GM13976 (cell line): Measurements from ENCODE around the gene HCFC1.

Experiments
- DNase-seq: peaks from one replicate; pipeline ENCODE4 v3.0.0; 2012; ENCODE audit warnings: low spot score
- CTCF ChIP-seq: IDR thresholded peaks from 2 replicates; pipeline ENCODE4 v1.5.1; 2012; ENCODE audit warnings: borderline replicate concordance, mild to moderate bottlenecking; ENCODE audit not compliant: insufficient read depth; ENCODE audit errors: extremely low read depth, missing control alignments, control extremely low read depth
- in situ Hi-C: fragments of 300-500 bp; cut with MboI; formaldehyde crosslinking; loops from one replicate; pipeline ENCODE4 v1.12.0; 2022; ENCODE audit warnings: low sequenced_read_pairs, mixed read lengths, inconsistent platforms; ENCODE audit not compliant: unreplicated experiment

Gene HCFC1

GRCh38 chrX:153973127-153974002 is 1.7 kb upstream of the HCFC1 start:
- no peak for TF ChIP-seq CTCF
- DNase-seq, result no peak
- in situ Hi-C loops, result no loop called here

GRCh38 chrX:153972368-153973126 is 929 bp upstream of the HCFC1 start, which contains the start of gene TMEM187:
Gene TMEM187, plus strand, starts transcription at chrX:153972754. Its CDS starts 9,309 bp downstream, at chrX:153982063.
- in situ Hi-C loops, result no loop called here
- DNase-seq, result peak; percentile 91
- no peak for TF ChIP-seq CTCF

- DNase-seq, result peak; percentile 92
- in situ Hi-C loops, result no loop called here
- TF ChIP-seq CTCF, result no peak
These were observed 531 bp downstream of the HCFC1 start for GRCh38 chrX:153971124-153971449.

- DNase-seq, result peak; percentile 64
- in situ Hi-C loops, result no loop called here
These were observed 1.1 kb downstream of the HCFC1 start for GRCh38 chrX:153970357-153971123.

GRCh38 chrX:153969904-153970356 is 1.7 kb downstream of the HCFC1 start:
- no peak for TF ChIP-seq CTCF
- no peak for DNase-seq
- in situ Hi-C loops, result no loop called here

More at GRCh38 chrX:153970357-153971123, 1.1 kb downstream of the HCFC1 start:
- TF ChIP-seq CTCF, result no peak
